RWPE1 (cell line): Measurements from ENCODE around the gene KLHL28.

ENCODE experiments used
- CTCF ChIA-PET: fragments of 350-600 bp; sonication (Branson Sonifier 250); formaldehyde crosslinking; extraction: SDS; loops from one replicate; lab custom pipeline; 2021; lab: Yijun Ruan, JAX
- POLR2A ChIA-PET: fragments of 400-600 bp; formaldehyde crosslinking; extraction: SDS; loops from one replicate; lab custom pipeline; 2020; ENCODE audit warnings: antibody characterized with exemption; ENCODE audit not compliant: low non-redundant PET; lab: Yijun Ruan, JAX
- DNase-seq: peaks from one replicate; pipeline ENCODE4 v3.0.0; 2012; ENCODE audit warnings: low spot score
- H3K27ac ChIP-seq: fragments of 450-650 bp; 2 replicates; pipeline ENCODE4 v1.5.1; 2017
- CTCF ChIP-seq: fragments of 450-650 bp; conservative IDR thresholded peaks from 2 replicates; pipeline ENCODE4 v1.5.1; 2017; ENCODE audit warnings: low read depth, mild to moderate bottlenecking

The KLHL28 gene

GRCh38 chr14:44954750-44955149 lies 7.0 kb downstream of the KLHL28 start:
- DNase-seq, result no peak
- no peak overlapping the region for H3K27ac ChIP-seq
- POLR2A ChIA-PET, result no interaction called here
- CTCF ChIA-PET, result no interaction called here
- no peak for TF ChIP-seq CTCF

GRCh38 chr14:44952391-44953110 lies 9.2 kb downstream of the KLHL28 start:
- ChIA-PET POLR2A (no interaction called here), CTCF (interaction anchor here (0.6 kb wide), 1 partner anchor 1340 kb away, joined by 3 read pairs; no protein-coding TSS in a partner anchor)
- DNase-seq, result no peak
- TF ChIP-seq CTCF, result no peak
- H3K27ac ChIP-seq, result no peak overlapping the region

GRCh38 chr14:44951051-44951450 lies 10.7 kb downstream of the KLHL28 start:
- no peak for DNase-seq
- ChIA-PET CTCF (no interaction called here), POLR2A (no interaction called here)
- H3K27ac ChIP-seq, result no peak overlapping the region
- no peak for TF ChIP-seq CTCF

GRCh38 chr14:44945264-44945663 lies 16.5 kb downstream of the KLHL28 start:
- ChIA-PET CTCF (no interaction called here), POLR2A (no interaction called here)
- no peak for TF ChIP-seq CTCF
- H3K27ac ChIP-seq, result no peak overlapping the region
- DNase-seq, result no peak

- no peak for DNase-seq
- H3K27ac ChIP-seq, result no peak overlapping the region
- POLR2A ChIA-PET, result no interaction called here
- CTCF ChIA-PET, result interaction anchor here (0.6 kb wide), 1 partner anchor 21 kb away, joined by 4 read pairs; no protein-coding TSS in a partner anchor
- TF ChIP-seq CTCF, result no peak
These were observed 17.6 kb downstream of the KLHL28 start for GRCh38 chr14:44944107-44944506.

GRCh38 chr14:44942436-44942835 lies 19.3 kb downstream of the KLHL28 start:
- no peak for DNase-seq
- H3K27ac ChIP-seq, result no peak overlapping the region
- ChIA-PET CTCF (interaction anchor here (0.7 kb wide), 1 partner anchor 310 kb away, joined by 4 read pairs; no protein-coding TSS in a partner anchor), POLR2A (no interaction called here)
- TF ChIP-seq CTCF, result no peak
